ENCODE results near the gene GLB1L2. TPM values are rescaled to one million over a fixed set of nuclear protein-coding genes. Genes with fewer than 3 reads are reported as not detected.
A peak's percentile ranks its signal among the peaks of the same experiment; 100 is the strongest.

GLB1L2 gene
- total and polyA plus RNA-seq, 2 of the 13 experiments (the other 11 are each of a cell fraction or from before 2014, with no cell fraction given): 0.59 to 0.69 TPM

- TF ChIP-seq ZNF614 (CRISPR knock-in tag; IDR thresholded peaks at IDR 0.05; ENCODE audit: borderline replicate concordance): peak; percentile 32; the same call in 1 of the 2 replicates
- TF ChIP-seq HOXA7 (CRISPR knock-in tag; IDR thresholded peaks at IDR 0.05): no peak
- TF ChIP-seq EP300 (IDR thresholded peaks at IDR 0.05; ENCODE audit: low read depth in 2 of 2, low read length in 2 of 2): no peak
- no peak for TF ChIP-seq EP300 (CRISPR knock-in tag; IDR thresholded peaks at IDR 0.05; ENCODE audit: borderline replicate concordance)
- no peak for TF ChIP-seq ZNF607 (CRISPR knock-in tag; IDR thresholded peaks at IDR 0.05; ENCODE audit: borderline replicate concordance)
- no peak for TF ChIP-seq ZNF235 (CRISPR knock-in tag; IDR thresholded peaks at IDR 0.05; ENCODE audit: borderline replicate concordance)
- no peak for TF ChIP-seq STAT6 (CRISPR knock-in tag; IDR thresholded peaks at IDR 0.05; ENCODE audit: borderline replicate concordance)
- 0 out of 2 replicates have a peak, but pooled peaks have one; percentile 28 for TF ChIP-seq CBX5 (CRISPR knock-in tag; IDR thresholded peaks at IDR 0.05; ENCODE audit: borderline replicate concordance)
- TF ChIP-seq TFDP1 (CRISPR knock-in tag; IDR thresholded peaks at IDR 0.05; ENCODE audit: borderline replicate concordance): peak; percentile 59; the same call in 1 of the 2 replicates
- TF ChIP-seq ZNF639 (CRISPR knock-in tag; conservative IDR thresholded peaks at IDR 0.05): no peak; the same call in 1 of the 2 replicates
- no peak for TF ChIP-seq XBP1 (CRISPR knock-in tag; IDR thresholded peaks at IDR 0.05)
- no peak for TF ChIP-seq SMAD1 (CRISPR knock-in tag; IDR thresholded peaks at IDR 0.05; ENCODE audit: borderline replicate concordance, low read depth)
- TF ChIP-seq IRF9 (CRISPR knock-in tag; IDR thresholded peaks at IDR 0.05; ENCODE audit: borderline replicate concordance): no peak
- no peak for TF ChIP-seq SRSF9 (IDR thresholded peaks at IDR 0.05; ENCODE audit: borderline replicate concordance, insufficient read depth, low read depth, low read length, poor library complexity, severe bottlenecking)
- TF ChIP-seq ELK4 (CRISPR knock-in tag; IDR thresholded peaks at IDR 0.05; ENCODE audit: borderline replicate concordance): no peak
- no peak for TF ChIP-seq ZNF335 (CRISPR knock-in tag; IDR thresholded peaks at IDR 0.05)
- 0 out of 2 replicates have a peak, but pooled peaks have one; percentile 32 for TF ChIP-seq SSRP1 (CRISPR knock-in tag; IDR thresholded peaks at IDR 0.05)
- TF ChIP-seq TRAFD1 (CRISPR knock-in tag; IDR thresholded peaks at IDR 0.05; ENCODE audit: borderline replicate concordance): no peak
Observed at GRCh38 chr11:134360050-134360835, 28.5 kb downstream of the GLB1L2 start (continued).
